HG03521 (cell line): Measurements from ENCODE around the gene CYTH1.

Experiments used
- ATAC-seq: cut with Tn5 transposase; IDR thresholded peaks from one replicate; pipeline ENCODE4 v1.9.1; 2021; ENCODE audit warnings: mild to moderate bottlenecking, moderate library complexity; ENCODE audit not compliant: unreplicated experiment

The CYTH1 gene

DNA sequence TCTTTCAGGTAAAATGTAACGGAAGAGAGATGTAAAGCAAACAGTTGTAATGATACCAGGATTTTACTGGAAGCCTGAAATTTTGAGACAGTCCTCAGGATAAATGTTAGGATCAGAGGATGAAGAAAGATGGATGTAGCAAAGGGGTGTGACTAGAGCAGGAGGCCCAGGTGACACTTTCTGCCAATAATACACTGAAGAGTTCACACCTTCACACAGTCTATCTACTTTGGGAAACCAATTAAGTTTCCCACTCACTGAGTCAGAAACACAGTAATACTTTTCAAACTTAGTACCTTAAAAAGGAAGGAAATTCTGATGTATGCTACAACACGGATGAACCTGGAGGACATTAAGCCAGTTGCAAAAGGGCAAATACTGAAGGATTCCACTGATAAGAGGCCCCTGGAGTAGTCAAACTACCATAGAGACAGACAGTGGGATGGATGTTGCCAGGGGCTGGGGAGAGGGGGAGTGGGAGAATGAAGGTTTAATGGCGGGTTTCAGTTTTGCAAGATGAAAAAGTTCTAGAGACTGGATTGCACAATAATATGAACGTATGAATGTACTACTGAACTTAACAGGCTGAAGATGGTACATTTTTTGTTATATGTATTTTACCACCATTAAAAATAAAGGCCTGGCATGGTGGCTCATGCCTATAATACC, 62.3 kb downstream of the CYTH1 start:
- ATAC-seq = no peak

- ATAC-seq = no peak
These were observed 63.4 kb downstream of the CYTH1 start for GRCh38 chr17:78718575-78719208.

DNA sequence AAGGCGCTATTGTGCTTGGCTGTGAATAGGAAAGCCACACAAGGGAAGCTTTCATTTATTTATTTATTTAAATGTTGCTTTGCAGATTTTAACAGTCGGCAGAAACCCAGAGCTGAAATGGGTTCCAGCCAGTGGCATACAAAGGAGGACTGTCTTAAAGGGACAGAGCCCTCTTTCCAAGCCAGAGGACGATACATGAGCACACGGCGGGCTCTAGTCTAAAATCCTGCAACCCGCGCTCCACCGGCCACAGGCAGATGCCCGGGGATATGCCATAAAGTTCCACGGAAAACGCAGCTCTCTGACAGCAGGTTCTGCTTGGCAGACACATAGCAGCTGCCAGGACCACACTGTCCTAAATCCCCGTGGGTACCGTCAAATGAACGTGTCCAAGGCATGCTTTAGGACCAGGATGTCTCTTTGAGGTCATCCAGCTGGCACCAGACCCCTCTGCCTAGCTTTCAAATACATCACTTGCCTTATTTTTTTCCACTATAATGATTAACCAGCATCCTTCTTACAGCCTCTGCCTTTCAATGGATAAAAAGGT, 64.6 kb downstream of the CYTH1 start:
- no peak for ATAC-seq

- ATAC-seq = no peak
These were observed 65.2 kb downstream of the CYTH1 start for GRCh38 chr17:78716814-78717393.

DNA sequence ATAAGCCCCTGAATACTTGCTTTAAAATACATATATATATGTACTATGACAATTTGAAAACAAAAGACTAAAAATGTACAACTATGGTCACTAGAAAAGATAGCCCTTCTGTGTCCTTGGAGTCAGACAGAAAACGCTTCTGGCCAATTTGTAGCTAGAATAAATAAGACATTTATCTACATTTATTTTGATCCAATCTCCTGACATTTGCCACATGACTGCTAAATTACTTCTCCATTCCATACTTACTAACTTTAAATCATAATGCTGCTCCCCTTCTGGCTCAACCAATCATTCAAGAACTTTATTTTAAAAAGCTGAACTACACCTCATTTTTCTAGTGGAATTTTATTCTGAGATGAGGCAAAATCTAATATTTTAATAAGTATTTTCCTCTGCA, 65.8 kb downstream of the CYTH1 start:
- ATAC-seq = no peak

GRCh38 chr17:78715876-78716275, 66.2 kb downstream of the CYTH1 start:
- no peak for ATAC-seq

DNA sequence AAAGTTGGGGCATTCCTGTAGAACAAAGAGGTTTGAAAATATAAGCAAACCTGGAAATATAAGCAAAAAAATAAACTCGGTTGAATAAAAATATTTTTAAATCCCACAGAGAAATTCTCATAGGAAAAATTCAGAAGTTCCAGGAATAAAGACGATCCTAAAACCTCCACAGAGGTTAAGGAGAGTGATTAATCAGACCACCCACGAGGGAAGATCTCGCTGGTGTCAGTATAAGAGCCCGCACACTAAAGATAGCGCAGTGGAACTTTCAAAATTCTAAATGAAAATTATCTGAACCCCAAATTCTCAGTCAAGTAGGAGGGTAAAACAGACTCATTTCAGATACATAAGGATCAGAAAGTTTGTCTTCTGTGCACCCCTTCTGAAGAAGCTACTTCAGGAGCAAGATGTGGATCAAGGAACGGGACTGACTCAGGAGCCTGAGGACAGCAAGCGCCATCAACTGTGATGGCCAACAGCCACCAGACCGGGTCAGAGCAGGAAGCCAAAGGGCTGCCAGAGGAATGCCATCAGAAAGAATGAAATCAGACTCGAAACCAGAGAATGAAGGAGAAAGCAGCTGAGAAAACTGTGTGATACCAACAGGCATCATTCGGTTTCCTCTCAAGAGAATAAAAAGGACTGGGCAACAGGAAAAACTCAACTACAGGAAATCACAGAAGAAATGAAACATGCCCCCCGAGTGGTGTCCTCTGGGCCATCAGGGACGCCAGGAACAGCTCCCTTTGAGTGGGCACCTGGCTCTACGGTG, 66.9 kb downstream of the CYTH1 start:
- ATAC-seq = no peak

- ATAC-seq = no peak
These were observed 67.5 kb downstream of the CYTH1 start for GRCh38 chr17:78714534-78714933.

- no peak for ATAC-seq
These were observed 70.0 kb downstream of the CYTH1 start for GRCh38 chr17:78712043-78712442.

DNA sequence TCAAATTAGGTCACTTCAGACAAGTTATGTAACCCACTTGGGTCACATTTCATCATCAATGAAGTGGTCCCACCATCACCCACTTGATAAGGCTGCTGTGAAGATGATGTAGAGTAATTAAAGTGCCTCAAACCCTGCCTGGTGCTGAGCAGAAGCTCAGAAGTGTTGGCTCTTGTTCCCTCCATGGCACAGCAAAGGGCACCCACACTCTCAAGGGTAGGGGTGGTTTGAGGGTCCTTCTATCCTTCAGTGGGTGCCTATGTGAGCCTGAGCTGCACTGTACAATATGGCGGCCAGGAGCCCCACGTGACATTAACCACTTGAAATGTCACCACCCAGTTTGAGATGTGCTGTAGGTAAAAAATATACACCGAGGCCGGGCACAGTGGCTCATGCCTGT, 71.5 kb downstream of the CYTH1 start:
- no peak for ATAC-seq

DNA sequence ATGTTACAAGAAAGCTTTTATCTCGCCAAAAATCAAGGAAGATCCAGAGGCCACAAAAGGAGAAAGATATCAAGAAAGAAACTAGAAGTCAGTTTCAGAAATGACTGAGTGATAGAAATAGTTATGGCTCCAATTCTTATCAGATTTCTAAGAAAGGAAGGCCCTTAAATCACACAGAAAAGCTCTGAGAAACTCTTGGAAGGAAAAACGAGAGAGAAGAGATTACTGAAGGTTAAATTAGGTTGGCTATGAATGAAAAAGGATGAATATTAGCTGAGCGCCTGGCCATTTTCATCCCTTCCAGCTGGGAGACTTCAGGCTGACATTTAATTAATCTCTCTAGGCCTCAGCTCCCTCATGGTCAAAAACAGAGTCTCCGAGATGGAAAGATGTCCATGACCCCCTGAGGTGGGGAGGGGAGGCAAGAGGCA, 72.3 kb downstream of the CYTH1 start:
- ATAC-seq = no peak

GRCh38 chr17:78709119-78709681, 72.9 kb downstream of the CYTH1 start:
- peak; percentile 47 for ATAC-seq

DNA sequence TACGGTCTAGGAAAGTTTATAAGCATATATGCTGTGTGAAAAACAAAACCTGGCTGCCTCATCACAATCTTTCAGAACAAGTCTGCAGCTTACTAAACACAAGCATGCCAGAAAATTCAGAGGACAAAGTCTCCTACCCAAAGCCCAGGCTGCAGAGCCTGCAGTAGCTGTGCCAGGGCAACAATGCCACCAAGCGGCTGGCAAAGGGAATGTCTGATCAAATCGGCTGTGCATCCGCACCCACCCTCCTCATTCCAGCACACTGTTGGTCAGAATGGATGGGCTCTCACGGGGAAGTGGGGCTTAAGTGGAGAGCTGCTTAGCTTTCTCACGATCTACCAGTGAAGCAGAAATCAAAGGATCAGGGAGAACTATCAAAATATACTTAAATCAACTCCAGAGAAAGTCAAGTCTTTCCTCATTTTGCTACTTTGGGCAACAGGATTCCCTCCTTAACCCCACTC, 73.5 kb downstream of the CYTH1 start:
- ATAC-seq = no peak

GRCh38 chr17:78707923-78708322, 74.2 kb downstream of the CYTH1 start:
- no peak for ATAC-seq

DNA sequence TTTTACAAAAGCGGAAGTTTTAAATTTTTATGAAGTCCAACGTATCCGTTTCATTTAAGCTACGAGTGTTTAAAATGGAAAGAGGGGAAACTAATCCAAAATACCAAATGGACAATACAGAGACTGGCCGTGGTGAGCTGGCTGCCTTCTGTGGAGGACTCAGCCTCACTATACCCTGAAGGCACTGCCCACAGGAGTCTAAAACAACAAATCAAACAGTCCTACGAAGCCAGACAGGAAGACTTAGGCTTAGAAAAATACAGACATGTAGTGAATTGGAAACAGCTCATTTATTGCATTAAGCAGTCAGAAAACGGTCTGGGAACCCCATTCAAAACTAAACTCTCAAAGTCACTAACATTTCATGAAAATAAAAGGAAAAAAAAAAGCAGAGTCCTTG, 75.1 kb downstream of the CYTH1 start:
- ATAC-seq = no peak

DNA sequence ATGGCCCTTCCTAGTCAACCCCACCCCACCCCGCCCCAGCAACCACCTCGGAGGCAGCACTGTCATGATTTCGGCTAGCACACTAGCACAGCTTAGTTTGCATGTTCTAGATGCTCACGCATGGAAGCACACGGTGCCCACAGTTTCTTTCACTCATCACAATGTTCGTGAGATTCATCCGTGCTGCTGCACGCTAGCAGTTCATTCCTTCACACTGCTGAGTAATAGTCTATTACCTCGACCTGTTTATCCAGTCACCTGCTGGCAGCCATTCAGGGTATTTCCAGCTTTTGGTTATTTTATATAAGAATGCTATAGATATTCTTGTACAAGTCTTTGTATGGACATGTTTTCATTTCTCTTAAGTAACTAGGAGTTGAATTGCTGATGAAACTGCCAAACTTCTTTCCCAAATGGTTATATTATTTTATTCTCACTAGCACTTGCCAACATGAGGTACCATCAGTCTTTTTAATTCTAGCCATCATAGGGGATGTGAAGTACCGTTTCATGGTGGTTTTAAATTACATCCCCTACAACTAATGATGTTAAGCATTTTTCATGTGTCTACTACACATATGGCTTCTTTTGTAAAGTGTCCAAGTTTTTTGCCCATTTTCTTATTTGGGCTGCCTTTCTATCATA, 75.7 kb downstream of the CYTH1 start:
- peak; percentile 34 for ATAC-seq

DNA sequence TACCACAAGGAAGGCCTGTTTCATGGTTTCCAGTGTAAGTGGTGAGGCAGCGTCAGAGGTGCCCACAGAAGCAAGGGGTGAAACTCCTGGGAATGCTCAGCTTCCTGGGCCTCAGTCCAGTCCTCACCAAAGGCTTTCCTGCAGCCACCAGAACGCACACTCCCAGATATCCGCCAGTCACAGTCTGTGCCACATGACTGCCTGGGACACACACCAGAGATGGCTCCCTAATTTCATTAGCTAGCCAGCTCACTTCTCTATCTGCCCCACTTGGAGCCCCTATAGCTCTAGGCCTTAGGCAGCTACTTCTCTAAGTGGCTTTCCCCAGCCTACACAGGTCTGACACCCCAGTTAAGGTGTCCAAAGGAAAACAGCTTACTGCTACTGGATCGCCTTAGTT, 77.0 kb downstream of the CYTH1 start:
- ATAC-seq = no peak

DNA sequence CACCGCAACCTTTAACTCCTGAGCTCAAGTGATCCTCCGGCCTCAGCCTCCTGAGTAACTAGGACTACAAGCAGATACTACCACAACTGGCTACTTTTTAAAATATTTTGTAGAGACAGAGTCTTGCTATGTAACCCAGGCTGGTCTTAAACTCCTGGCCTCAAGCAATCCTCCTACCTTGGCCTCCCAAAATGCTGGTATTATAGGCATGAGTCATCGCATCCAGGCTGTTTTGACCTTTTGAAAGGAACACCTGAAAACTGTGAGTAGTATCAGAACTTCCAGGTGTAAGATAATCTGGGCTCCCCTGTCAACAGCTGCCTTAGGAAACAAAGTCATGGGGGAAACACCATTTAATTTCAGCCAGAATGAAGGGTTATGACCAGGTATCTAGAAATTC, 77.5 kb downstream of the CYTH1 start:
- no peak for ATAC-seq

DNA sequence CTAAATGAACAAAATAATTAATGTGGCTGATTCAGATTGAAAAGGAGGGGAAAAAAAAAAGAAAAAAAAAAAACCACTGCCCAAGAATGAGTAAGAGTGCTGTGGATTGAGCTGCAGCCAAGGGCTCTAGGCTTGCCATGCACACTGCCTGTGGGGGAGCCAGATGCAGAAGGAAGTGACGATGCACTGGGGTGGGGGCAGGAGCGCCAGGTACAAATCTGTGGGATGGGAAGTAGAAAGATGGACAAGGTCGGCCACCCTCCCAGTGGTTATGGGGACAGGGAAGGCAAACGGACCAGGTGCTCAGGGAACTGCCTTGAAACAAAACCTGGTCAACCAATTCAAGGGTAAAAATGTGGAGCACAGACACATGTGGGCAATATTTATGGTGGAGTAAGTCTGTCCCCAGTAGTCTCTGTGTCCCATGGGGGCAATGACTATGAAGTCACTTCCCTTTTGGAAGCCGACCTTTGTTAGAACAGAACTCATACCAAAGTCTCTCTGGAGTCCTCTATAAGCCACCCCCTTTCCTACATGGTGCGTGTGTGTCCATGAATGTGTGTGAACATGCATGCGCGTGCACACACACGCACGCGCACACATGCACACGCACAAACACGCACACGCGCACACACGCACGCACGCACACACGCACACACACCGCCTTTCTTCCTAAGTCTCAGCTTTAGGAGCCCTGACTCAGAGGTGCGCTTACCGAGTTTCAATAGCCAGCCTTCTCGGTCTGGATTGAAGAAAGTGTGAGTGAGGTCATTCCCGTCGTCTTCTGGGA, 84.3 kb downstream of the CYTH1 start:
- ATAC-seq = no peak

- ATAC-seq = no peak
These were observed 85.0 kb downstream of the CYTH1 start for GRCh38 chr17:78697122-78697521.
